Activated CD8-positive, alpha-beta memory T cell treated with anti-CD3 and anti-CD28 coated beads, Interleukin-2, amount 10 ng/mL, durations not matched to agents 7 days and 5 days (primary cell): ENCODE measurements around the gene GRIK5. TPM values are rescaled to one million over a fixed set of nuclear protein-coding genes. Genes with fewer than 3 reads are reported as not detected.
A peak's percentile ranks its signal among the peaks of the same experiment; 100 is the strongest.
"Not testable (repeated sequence)": the region's sequence is repeated elsewhere in the genome, so short reads cannot be mapped to it uniquely, and the experiment has no call there.

Experiments used
- ATAC-seq: fragments of 150-1000 bp; cut with Tn5 transposase; one replicate; pipeline ENCODE4 v1.10.0; 2021; ENCODE audit warnings: moderate library complexity
- CTCF ChIA-PET: fragments of 350-600 bp; sonication (Branson Sonifier 250); formaldehyde crosslinking; loops from one replicate; lab custom pipeline; 2021; ENCODE audit warnings: antibody characterized with exemption; lab: Charles Lee
- DNase-seq: peaks from one replicate; pipeline ENCODE4 v3.0.0-alpha.2; 2020
- H3K27ac Mint-ChIP-seq: one replicate; pipeline ENCODE4 v1.8.0; 2021; ENCODE audit warnings: mild to moderate bottlenecking, mixed read lengths
- H3K27me3 Mint-ChIP-seq: one replicate; pipeline ENCODE4 v1.8.0; 2021; ENCODE audit warnings: mixed read lengths
- H3K36me3 Mint-ChIP-seq: one replicate; pipeline ENCODE4 v1.8.0; 2021; ENCODE audit warnings: mild to moderate bottlenecking, mixed read lengths
- H3K4me1 Mint-ChIP-seq: one replicate; pipeline ENCODE4 v1.8.0; 2021; ENCODE audit warnings: mixed read lengths
- H3K4me3 Mint-ChIP-seq: one replicate; pipeline ENCODE4 v1.8.0; 2021; ENCODE audit warnings: mild to moderate bottlenecking, moderate library complexity, mixed read lengths
- H3K9me3 Mint-ChIP-seq: one replicate; pipeline ENCODE4 v1.8.0; 2022; ENCODE audit warnings: low read depth, mixed read lengths
- total RNA-seq, 2 experiments: library from RNA; stranded (reverse); gene quantifications; one replicate each; pipeline ENCODE4 v1.2.3, GENCODE V29; 2021

Gene GRIK5
- total RNA-seq, 2 experiments from 2014 or later, result 0.44 to 0.56 TPM

DNA sequence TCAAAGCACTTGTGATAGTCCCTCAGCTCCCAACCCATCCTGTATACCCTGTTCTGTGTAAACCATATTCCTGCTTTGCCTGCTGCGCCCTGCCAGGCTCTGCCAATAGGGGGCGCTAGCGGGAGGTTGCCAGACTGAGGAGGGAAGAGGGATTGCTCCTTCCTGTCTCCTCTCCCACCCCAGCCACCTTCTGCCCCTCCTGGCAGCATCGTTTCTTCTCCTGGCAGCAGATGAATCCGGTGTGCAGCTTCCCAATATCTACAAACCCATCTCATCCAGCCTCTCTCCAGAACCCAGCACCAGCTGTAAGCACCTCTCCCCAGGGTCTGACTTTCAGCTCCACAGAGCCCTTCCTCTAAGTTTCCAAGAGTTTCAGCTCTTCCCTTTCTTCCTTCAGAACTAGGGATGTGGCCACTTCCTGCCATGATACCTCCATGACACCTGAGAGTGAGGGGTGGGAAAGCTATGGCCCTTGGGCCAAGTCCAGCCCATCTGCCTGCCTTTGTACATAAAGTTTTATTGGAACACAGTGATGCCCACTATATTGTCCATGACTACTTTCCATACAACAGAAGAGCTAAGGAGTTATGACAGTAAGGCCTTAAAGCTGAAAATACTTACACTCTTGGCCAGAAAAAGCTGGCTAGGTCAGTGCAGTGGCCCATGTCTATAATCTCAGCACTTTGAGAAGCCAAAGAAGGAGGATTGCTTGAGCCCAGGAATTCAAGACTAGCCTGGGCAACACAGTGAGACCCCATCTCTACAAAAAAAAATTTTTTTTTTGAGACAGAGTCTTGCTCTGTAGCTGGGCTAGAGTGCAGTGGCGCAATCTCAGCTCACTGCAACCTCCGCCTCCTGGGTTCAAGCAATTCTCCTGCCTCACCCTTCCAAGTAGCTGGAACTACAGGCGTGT is 41.4 kb downstream of the GRIK5 start:
- CTCF ChIA-PET, result interaction anchor here (1.0 to 1.9 kb wide), 11 partner anchors 10 to 275 kb away, joined by 3 to 12 read pairs (median 4); no protein-coding TSS in a partner anchor
- Mint-ChIP-seq H3K36me3 (no peaks in the 10 kb centered on the region), H3K27ac (no peak overlapping the region), H3K27me3 (peaks cover 16% of the 10 kb centered on the region), H3K4me1 (no peaks in the 10 kb centered on the region), H3K9me3 (no peaks in the 10 kb centered on the region), H3K4me3 (no peak overlapping the region)
- ATAC-seq (no peak), DNase-seq (peak; percentile 46)

DNA sequence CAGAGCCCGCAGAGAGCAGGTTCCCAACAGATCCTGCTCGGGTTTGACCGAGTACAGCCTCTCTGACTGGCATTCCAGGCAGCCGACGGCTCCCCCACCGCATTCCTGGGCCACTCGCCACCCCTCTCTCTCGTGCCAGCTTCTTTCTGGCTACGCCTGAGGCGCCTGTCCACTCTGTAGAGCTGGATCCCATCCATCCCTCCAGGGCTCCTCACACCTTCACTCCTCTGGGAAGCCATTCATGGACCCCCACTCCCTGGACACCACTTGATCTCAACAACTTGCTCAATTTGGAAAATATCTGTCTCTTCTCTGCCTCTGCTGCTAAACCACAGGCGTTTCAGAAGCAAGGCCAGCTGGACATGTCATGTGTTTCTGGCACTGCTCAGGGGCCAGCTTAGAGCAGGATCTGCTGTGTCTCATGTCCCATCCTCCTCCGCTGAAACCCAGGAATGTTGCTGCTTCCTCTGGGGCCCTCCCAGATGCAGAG is 45.3 kb downstream of the GRIK5 start:
- DNase-seq (no peak), ATAC-seq (no peak)
- H3K27ac Mint-ChIP-seq, result no peak overlapping the region
- H3K4me3 Mint-ChIP-seq, result no peak overlapping the region
- peaks cover 5% of the 10 kb centered on the region for H3K4me1 Mint-ChIP-seq
- H3K9me3 Mint-ChIP-seq, result no peaks in the 10 kb centered on the region
- peaks cover 12% of the 10 kb centered on the region for H3K27me3 Mint-ChIP-seq
- CTCF ChIA-PET, result no interaction called here
- H3K36me3 Mint-ChIP-seq, result no peaks in the 10 kb centered on the region

DNA sequence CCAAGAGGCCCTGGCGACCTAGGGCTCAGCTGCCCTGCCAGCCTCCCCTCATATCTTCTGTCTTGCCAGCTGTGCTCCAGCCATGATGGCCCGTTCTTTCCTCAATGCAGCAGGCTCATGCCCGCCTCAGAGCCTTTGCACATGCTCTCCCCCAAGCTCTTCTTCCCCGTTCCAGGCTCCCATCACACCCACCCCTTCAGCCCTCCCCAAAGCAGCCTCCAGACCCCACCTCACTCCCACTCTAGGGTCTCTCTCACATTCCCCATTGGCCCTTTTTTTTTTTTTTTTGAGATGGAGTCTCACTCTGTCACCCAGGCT is 46.1 kb downstream of the GRIK5 start:
- no peaks in the 10 kb centered on the region for H3K36me3 Mint-ChIP-seq
- no peak overlapping the region for H3K4me3 Mint-ChIP-seq
- H3K27me3 Mint-ChIP-seq, result peaks cover 13% of the 10 kb centered on the region
- CTCF ChIA-PET, result interaction anchor here (1.2 kb wide), 1 partner anchor 11 kb away, joined by 3 read pairs; no protein-coding TSS in a partner anchor
- ATAC-seq, result no peak
- H3K9me3 Mint-ChIP-seq, result no peaks in the 10 kb centered on the region
- H3K4me1 Mint-ChIP-seq, result peaks cover 5% of the 10 kb centered on the region
- DNase-seq, result no peak
- H3K27ac Mint-ChIP-seq, result no peak overlapping the region

DNA sequence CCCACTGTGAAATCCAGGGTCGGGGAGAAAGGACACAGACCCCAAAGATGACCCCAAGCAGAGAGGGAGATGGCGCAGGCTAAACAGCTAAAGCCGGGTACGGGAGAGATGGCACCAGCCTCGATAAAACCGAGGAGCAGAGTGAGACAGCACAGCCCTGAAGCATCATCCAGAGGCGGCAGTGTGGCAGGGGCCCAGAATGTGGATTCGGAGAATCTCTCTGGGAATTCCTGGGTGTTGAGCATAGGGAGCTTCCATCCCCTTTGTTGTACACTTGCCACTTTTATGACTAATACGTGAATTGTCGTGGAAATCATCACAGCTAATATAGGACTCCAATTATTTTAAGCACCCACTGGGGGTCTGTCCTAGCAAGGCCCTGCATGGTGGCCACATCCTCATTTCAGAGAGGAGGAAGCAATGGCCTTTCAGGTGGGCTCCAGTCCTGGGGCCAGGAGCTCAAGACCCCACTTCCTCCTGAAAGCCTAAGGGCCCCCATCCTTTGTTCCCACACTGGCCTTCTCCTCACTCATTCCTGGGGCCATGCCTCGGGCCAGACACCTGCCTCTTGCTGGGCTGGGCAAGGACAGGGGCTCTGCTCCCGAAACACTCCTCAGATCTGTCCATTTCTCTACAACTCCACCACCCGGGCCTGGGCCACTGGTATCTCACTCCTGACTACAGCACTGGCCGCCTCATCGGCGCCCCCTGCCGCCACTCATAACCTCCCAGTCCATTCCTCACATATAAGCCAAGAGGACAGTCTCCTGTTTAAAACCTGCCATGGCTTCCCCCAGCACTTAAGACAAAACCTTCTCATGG is 46.7 kb downstream of the GRIK5 start:
- no peak for ATAC-seq
- no peak for DNase-seq
- no peaks in the 10 kb centered on the region for H3K9me3 Mint-ChIP-seq
- H3K27ac Mint-ChIP-seq, result no peak overlapping the region
- CTCF ChIA-PET, result interaction anchor here (1.2 kb wide), 1 partner anchor 11 kb away, joined by 3 read pairs; no protein-coding TSS in a partner anchor
- H3K27me3 Mint-ChIP-seq, result peaks cover 13% of the 10 kb centered on the region
- no peak overlapping the region for H3K4me3 Mint-ChIP-seq
- H3K4me1 Mint-ChIP-seq, result peaks cover 5% of the 10 kb centered on the region
- H3K36me3 Mint-ChIP-seq, result no peaks in the 10 kb centered on the region

DNA sequence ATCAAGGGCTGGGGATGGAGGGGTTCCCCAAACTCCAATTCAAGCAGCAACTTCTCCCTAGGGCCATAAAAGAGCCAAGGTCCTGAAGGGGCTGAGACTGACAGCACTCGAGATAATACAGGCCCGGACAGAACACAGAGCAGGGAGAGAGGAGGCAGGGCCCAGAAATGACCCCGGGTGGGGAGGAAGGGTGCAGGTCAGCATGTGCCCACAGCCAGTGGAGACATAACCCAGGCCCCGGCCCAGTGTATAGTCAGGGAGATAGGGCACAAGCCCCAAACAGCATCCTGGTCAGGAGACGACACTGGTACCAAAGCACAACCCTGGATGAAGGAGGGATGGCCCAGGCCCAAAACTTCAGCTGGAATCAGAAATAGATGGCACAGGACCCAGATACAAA is 47.4 kb downstream of the GRIK5 start:
- peaks cover 13% of the 10 kb centered on the region for H3K27me3 Mint-ChIP-seq
- DNase-seq (no peak), ATAC-seq (no peak)
- CTCF ChIA-PET, result interaction anchor here (1.2 kb wide), 1 partner anchor 12 kb away, joined by 3 read pairs; no protein-coding TSS in a partner anchor
- no peak overlapping the region for H3K27ac Mint-ChIP-seq
- no peaks in the 10 kb centered on the region for H3K36me3 Mint-ChIP-seq
- no peaks in the 10 kb centered on the region for H3K9me3 Mint-ChIP-seq
- no peak overlapping the region for H3K4me3 Mint-ChIP-seq
- peaks cover 5% of the 10 kb centered on the region for H3K4me1 Mint-ChIP-seq

DNA sequence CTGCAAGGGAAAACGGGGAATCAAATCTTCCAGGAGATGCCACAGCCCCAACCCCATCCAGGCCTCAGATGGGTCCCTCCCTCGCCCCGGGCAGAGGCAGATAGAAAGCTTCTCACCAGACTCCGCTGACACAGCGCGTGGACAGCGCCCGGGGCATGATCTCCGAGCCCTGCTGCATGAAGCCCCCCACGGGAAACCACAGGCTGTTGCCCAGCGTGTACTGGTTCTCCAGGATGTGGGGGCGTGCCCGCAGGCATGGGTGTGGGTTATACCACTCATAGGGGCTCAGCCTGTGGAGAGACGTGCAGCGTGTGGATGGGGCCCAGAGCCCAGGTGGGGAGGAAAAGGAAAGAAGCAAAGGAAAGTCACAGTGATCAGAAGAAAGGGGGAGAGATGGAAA is 48.8 kb downstream of the GRIK5 start:
- Mint-ChIP-seq H3K4me3 (no peak overlapping the region), H3K9me3 (no peaks in the 10 kb centered on the region), H3K36me3 (no peaks in the 10 kb centered on the region), H3K27me3 (peaks cover 12% of the 10 kb centered on the region), H3K27ac (no peak overlapping the region), H3K4me1 (peaks cover 5% of the 10 kb centered on the region)
- DNase-seq, result no peak
- ATAC-seq, result no peak
- CTCF ChIA-PET, result no interaction called here

DNA sequence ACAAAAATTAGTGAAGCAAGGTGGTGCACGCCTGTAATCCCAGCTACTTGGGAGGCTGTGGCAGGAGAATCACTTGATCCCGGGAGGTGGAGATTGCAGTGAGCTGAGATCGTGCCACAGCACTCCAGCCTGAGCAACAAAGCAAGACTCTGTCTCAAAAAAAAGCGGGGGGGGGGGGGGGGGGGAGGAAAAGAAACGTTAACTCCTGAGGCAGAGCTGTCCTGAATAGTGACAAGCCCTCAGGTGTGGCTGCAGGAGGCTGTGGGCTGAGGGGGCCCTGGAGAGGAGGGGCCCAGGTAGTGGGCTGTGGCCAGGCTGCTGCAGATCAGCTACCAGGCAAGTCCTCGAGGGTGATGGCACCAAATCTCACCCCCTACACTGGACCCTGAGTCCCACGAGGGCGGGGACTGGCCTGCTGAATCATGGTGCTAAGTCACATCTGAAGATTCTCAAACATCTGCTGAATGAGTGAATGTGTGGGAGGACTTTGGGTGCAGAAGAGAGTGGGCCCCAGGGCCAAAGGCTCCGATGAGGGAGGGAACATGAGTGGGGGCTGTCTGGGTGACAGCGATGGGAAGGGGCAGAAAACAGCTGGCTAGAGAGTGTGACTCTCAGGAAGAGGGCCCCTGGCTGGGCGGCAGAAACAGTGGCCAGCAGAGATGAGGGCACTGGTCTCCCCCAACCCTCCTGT is 51.4 kb downstream of the GRIK5 start:
- no peaks in the 10 kb centered on the region for H3K9me3 Mint-ChIP-seq
- DNase-seq (no peak), ATAC-seq (no peak)
- H3K27me3 Mint-ChIP-seq, result peaks cover 16% of the 10 kb centered on the region
- no peaks in the 10 kb centered on the region for H3K36me3 Mint-ChIP-seq
- peaks cover 5% of the 10 kb centered on the region for H3K4me1 Mint-ChIP-seq
- H3K27ac Mint-ChIP-seq, result no peak overlapping the region
- CTCF ChIA-PET, result interaction anchor here (1.4 kb wide), 1 partner anchor 16 kb away, joined by 4 read pairs; no protein-coding TSS in a partner anchor
- H3K4me3 Mint-ChIP-seq, result no peak overlapping the region

DNA sequence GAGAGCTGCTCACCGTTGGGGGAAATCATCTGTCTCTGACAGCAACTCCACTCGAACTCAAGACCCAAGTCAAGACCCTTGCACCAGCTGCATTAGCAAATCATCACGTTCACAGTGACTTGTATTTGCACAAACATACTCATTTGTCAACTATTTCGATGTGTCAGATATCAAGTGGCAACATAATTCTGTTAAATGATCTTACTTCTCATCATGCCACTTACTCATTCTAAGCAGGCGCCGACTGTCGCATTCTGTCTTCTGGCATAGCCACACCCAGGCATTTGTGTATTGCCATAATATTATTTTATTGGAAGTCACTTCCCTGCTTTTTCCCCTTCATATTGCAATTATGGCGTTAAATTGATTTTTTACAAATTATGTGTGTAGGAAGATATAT is 53.0 kb downstream of the GRIK5 start:
- Mint-ChIP-seq H3K9me3 (no peaks in the 10 kb centered on the region), H3K4me3 (no peak overlapping the region), H3K36me3 (no peaks in the 10 kb centered on the region), H3K27me3 (peaks cover 14% of the 10 kb centered on the region), H3K27ac (no peak overlapping the region), H3K4me1 (peaks cover 5% of the 10 kb centered on the region)
- no peak for DNase-seq
- CTCF ChIA-PET, result interaction anchor here (1.4 to 2.2 kb wide), 3 partner anchors 13 to 18 kb away, joined by 4 to 5 read pairs (median 4); no protein-coding TSS in a partner anchor
- no peak for ATAC-seq

DNA sequence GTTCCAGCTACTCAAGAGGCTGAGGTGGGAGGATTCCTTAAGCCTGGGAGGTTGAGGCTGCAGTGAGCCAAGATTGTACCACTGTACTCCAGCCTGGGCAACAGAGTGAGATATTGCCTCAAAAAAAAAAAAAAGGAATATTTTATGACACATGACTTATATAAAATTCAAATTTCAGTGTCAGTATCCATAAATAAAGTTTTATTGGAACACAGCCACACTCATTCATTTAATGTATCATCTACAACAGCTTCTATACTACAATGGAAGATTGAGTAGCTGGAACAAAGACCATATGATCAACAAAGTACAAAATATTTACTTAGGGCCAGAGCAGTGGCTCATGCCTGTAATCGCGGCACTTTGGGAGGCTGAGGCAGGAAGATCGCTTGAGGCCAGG is 57.3 kb downstream of the GRIK5 start:
- H3K4me3 Mint-ChIP-seq, H3K4me1 Mint-ChIP-seq, ATAC-seq, H3K27ac Mint-ChIP-seq, DNase-seq, H3K9me3 Mint-ChIP-seq, H3K27me3 Mint-ChIP-seq, H3K36me3 Mint-ChIP-seq: not testable (repeated sequence)
- CTCF ChIA-PET, result interaction anchor here (2.4 kb wide), 1 partner anchor 16 kb away, joined by 7 read pairs; no protein-coding TSS in a partner anchor

DNA sequence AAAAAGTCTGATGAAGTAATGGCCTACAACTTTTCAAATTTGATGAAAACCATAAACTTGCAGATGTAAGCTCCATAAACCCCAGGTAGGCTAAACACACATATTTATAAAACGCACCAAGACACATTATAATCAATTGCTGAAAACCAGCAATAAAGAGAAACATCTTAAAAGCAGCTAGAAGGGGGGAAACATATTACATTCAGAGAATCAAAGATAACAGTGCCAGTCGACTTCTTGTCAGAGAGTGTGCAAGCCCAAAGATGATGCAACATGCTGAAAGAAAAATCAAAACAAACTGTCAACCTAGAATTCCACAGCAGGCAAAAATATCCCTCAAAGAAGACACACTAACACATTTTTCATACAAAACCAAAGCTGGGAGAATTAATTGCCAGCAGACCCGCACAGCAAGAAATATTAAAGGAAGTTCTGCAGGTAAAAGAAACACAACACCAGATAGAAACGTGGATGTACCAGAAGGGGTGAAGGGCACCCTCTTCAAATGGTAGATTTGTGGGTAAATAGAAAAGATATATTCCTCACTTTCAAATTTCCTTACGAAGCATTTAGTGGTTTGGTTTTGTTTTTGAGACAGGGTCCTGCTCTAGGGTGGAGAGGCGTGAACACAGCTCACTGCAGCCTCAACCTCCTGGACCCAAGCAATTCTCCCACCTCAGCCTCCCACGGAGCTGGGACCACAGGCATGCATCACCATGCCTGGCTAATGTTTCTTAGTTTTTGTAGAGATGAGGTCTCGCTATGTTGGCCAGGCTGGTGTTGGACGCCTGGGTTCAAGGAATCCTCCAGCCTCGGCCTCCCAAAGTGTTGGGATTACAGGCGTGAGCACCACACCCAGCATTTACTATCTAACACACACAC is 59.5 kb downstream of the GRIK5 start:
- no peaks in the 10 kb centered on the region for H3K36me3 Mint-ChIP-seq
- H3K27me3 Mint-ChIP-seq, result peaks cover 4% of the 10 kb centered on the region
- no peak overlapping the region for H3K27ac Mint-ChIP-seq
- H3K9me3 Mint-ChIP-seq, result no peaks in the 10 kb centered on the region
- CTCF ChIA-PET, result no interaction called here
- ATAC-seq (no peak), DNase-seq (no peak)
- H3K4me1 Mint-ChIP-seq, result no peaks in the 10 kb centered on the region
- H3K4me3 Mint-ChIP-seq, result no peak overlapping the region

DNA sequence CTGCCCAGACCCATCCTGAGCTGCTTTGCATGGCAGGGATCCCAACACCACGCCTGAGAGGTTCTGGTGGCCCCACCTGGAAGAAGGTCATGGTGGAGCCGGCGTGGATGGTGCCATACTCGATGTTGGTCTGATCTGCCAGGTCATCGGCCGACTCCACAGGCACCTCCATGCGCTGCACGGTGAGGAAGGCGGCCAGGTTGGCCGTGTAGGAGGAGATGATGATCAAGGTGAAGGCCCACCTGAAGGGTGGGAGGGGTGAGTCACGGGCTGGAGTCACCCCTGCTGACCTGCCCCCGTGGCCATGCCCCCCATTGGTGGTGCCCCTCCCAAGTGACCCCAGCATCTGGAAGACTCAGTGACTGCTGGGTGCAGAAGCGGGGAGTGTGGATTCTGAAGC is 63.4 kb downstream of the GRIK5 start:
- CTCF ChIA-PET, result no interaction called here
- Mint-ChIP-seq H3K4me3 (no peak overlapping the region), H3K4me1 (peaks cover 10% of the 10 kb centered on the region), H3K27ac (no peak overlapping the region), H3K36me3 (no peaks in the 10 kb centered on the region), H3K27me3 (peaks cover 14% of the 10 kb centered on the region), H3K9me3 (no peaks in the 10 kb centered on the region)
- DNase-seq (no peak), ATAC-seq (no peak)

DNA sequence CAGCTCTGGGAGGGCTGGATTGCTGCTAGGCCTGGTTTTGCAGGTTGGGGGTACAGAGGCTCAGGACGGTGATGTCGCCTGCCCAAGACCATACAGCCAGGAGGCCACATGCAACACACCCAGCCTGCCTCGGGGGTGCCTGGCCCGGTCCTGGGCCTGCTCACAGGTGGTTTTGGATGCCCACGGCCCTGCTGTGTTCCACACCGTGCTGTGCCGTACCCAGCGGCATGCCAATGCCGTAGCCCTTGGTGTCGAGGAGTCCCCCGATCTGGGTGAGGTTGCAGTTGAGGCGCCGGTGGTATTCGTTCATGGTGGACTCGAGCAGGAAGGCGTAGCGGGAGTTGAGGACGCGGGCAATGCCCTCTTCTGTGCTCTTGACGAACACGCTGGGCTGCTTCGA is 64.5 kb downstream of the GRIK5 start:
- Mint-ChIP-seq H3K27ac (no peak overlapping the region), H3K36me3 (no peaks in the 10 kb centered on the region), H3K4me1 (peaks cover 10% of the 10 kb centered on the region), H3K9me3 (no peaks in the 10 kb centered on the region), H3K4me3 (no peak overlapping the region), H3K27me3 (peaks cover 24% of the 10 kb centered on the region)
- ATAC-seq, result no peak
- DNase-seq, result no peak
- CTCF ChIA-PET, result no interaction called here
